ENCODE data around the gene MBTPS1.

MBTPS1 gene

DNA sequence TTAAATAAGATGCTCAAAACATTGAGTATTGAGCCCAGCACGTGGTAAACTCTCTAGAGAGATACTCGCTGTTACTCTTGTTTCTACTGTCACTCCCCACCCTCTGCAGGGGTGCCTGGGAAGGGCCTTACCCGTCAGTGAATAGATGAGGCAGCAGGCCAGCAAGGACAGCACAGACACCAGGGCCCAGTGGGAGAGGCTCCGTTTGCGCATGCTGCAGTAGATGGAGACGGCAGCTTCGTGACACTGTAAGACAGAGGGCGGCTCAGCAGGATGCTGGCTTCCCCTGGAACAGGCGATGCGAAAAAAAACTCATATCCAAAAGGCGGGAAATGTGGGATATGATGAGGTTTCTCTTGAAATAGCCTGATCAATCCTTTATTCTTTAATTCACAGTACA lies 94.1 kb downstream of the MBTPS1 start:
- H3K4me3 ChIP-seq (ENCODE audit: low read length) = no peak overlapping the region
- no peak for DNase-seq (ENCODE audit: low read depth)
- TF ChIP-seq, protein P1, sequence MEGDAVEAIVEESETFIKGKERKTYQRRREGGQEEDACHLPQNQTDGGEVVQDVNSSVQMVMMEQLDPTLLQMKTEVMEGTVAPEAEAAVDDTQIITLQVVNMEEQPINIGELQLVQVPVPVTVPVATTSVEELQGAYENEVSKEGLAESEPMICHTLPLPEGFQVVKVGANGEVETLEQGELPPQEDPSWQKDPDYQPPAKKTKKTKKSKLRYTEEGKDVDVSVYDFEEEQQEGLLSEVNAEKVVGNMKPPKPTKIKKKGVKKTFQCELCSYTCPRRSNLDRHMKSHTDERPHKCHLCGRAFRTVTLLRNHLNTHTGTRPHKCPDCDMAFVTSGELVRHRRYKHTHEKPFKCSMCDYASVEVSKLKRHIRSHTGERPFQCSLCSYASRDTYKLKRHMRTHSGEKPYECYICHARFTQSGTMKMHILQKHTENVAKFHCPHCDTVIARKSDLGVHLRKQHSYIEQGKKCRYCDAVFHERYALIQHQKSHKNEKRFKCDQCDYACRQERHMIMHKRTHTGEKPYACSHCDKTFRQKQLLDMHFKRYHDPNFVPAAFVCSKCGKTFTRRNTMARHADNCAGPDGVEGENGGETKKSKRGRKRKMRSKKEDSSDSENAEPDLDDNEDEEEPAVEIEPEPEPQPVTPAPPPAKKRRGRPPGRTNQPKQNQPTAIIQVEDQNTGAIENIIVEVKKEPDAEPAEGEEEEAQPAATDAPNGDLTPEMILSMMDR (conservative IDR thresholded peaks at IDR 0.05; ENCODE audit: low read depth, low read length) = no peak

DNA sequence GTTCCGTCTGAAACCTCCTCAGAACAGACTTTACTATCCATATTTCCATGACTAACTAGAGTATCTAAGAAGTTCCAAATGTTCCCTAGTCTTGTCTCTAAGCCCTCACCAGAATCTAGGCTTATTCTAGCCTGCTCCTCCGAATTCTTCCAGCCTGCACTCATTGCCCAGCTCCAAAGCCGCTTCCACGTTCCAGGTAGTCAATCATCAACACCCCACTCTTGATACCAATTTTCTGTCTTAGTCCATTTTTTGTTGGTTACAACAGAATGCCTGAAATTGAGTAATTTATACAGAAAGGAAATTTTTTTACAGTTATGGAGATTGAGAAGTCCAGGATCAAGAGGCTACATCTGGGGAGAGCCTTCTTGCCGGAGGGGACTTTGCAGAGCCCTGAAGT lies 95.3 kb downstream of the MBTPS1 start:
- no peak overlapping the region for H3K4me3 ChIP-seq (ENCODE audit: low read length)
- TF ChIP-seq, protein P1 (conservative IDR thresholded peaks at IDR 0.05; ENCODE audit: low read depth, low read length) = no peak
- DNase-seq (ENCODE audit: low read depth) = no peak

DNA sequence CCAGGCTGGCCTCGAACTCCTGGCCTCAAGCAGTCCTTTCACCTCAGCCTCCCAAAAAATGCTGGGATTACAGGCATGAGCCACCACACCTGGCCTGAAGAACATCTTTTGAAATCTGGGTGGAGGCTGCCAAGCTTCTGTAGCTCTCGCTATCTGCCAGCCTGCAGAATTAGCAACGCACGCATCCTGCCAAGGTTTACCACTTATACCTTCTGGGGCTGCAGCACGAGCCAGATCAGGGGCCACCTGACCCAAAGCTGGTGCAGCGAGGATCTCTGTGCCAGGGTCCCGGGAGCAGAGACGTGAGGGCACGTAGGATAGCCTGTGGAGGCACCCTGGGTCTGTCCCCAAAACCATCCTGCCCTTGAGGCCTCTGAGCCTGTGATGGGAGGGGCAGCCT lies 96.4 kb downstream of the MBTPS1 start:
- DNase-seq (ENCODE audit: low read depth) = no peak
- TF ChIP-seq, protein P1 (conservative IDR thresholded peaks at IDR 0.05; ENCODE audit: low read depth, low read length) = no peak
- H3K4me3 ChIP-seq (ENCODE audit: low read length) = no peak overlapping the region

DNA sequence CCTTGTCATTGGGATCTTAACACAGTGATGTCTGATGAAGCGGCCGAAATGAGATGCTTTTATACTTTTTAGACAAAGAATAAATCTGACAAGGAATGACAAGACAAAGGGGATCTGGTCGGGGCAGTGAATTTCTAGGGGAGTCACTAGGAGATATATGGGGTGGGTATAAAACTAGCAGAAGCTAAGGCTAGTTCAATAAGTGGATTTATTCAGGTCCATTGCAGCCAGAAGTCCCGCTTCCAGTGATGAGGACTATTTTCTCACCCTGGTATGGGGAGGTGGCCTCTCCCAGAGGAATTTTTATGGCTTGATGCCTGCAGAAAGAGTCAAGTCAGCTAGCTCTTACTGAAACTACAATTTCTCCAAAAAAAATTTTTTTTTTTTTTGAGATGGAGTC lies 98.0 kb downstream of the MBTPS1 start:
- TF ChIP-seq, protein P1 (conservative IDR thresholded peaks at IDR 0.05; ENCODE audit: low read depth, low read length) = no peak
- DNase-seq (ENCODE audit: low read depth) = no peak
- H3K4me3 ChIP-seq (ENCODE audit: low read length) = no peak overlapping the region

DNA sequence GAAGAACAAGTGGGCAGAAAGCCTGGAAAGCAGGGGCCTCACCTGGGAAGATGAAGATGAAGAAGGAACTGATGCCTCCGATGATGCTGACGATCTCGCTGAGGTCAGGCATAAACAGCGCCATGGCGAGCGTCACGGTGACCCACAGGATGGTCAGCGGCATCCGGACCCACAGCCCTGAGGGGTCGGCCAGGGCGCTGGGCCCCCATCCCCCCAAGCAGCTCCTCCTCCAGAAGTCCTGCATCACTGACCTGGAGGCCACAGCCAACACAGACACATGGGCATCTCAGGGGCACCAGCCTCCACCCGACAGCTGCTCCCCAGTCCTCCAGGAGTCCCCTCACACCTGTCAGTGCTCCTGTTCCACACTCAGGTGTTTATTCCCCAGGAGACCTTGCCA lies 100.3 kb downstream of the MBTPS1 start:
- TF ChIP-seq, protein P1 (conservative IDR thresholded peaks at IDR 0.05; ENCODE audit: low read depth, low read length) = no peak
- H3K4me3 ChIP-seq (ENCODE audit: low read length) = no peak overlapping the region
- no peak for DNase-seq (ENCODE audit: low read depth)

DNA sequence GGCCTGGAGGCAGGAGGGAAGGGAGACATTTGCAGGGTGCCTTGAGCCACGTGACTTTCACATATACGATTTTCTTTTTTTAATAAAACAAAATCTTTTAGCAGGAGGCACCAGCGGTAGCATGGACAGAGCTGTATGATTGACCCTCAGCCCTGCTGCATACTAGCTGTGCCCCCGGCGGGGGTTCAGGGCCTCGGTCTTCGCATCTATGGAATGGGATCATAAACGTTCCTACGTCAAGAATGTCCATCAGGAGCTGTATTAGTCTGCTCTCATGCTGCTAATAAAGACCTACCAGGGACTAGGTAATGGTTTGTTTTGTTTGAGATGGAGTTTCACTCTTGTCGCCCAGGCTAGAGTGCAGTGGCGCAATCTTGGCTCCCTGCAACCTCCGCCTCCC lies 101.3 kb downstream of the MBTPS1 start:
- no peak overlapping the region for H3K4me3 ChIP-seq (ENCODE audit: low read length)
- no peak for DNase-seq (ENCODE audit: low read depth)
- TF ChIP-seq, protein P1 (conservative IDR thresholded peaks at IDR 0.05; ENCODE audit: low read depth, low read length) = no peak

DNA sequence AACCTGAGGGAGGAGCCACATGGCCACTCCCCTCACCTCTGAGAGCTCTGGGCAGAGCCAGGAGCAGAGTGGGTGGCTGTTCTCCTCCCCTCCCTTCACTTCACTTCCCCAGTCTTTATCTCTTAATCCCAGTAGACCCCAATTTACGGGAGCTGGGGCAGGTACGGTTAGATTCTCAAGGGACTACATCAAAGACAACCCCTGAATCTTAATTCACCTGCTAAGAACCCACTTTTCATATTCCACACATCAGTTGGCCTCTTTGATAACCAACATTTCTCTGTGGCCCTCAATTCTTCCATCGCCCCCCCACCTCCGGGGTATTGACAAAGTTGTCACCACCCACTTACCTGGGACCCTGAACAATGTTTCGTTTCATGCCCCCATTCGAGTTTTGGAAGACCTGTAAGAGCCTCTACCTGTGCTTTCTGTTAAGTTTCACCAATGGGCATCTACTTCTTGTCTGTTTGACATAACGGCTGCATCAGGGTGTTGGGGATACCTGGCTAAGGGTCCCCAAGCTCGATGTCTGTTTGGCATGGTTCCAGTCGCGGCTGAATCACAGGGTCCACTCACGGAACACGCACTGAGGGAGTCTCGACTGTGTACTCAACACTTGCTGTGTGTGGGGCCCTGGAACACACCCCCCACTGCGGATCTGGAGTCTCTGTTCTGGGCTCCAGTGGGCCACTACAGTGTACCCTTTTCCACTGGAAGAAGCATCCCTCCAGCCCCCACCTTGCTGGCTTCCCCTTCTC lies 102.0 kb downstream of the MBTPS1 start:
- TF ChIP-seq, protein P1 (conservative IDR thresholded peaks at IDR 0.05; ENCODE audit: low read depth, low read length) = no peak
- no peak for DNase-seq (ENCODE audit: low read depth)
- no peak overlapping the region for H3K4me3 ChIP-seq (ENCODE audit: low read length)
